Measurements from ENCODE around the gene SPATA9. TPM values are rescaled to one million over a fixed set of nuclear protein-coding genes. Genes with fewer than 3 reads are reported as not detected.
"Not testable (repeated sequence)": the region's sequence is repeated elsewhere in the genome, so short reads cannot be mapped to it uniquely, and the experiment has no call there.

Gene SPATA9
- total and polyA plus RNA-seq, 5 donors from 2014 or later = 0.28 TPM; not detected in 4

DNA sequence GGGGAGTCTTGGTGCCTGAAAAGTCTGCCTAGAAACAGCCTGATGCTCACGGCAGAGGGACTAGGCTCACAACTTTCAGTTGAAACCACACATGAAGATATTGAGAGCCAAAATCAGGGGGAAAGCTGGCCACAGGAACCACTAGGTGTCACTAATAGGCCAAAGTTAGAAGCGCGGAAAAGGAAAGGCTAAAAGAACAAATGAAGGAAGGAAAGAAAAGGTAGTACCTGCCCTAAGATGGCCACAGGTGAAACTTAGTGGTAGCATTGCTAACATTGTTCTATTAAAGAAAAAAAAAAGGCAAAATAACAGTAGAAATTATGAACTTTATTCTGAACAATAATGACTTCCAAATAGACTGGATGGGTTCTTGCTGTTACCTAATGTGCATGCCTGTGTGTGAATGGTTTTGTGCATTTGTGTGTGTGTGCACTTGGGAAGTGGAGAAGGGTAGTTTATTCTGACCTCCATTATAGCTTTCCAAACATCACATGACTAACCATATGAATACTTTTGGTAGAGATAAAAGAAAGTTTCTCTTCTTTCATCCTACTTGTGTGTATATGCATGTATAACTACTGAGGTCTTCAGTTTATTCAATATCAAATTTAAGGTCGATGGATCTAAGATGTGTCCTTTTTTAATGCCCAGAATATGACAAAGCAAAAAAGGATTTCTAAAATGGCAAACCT, 38.3 kb downstream of the SPATA9 start:
- DNase-seq = peak in 2 of 3 donors; percentile 43 to 76
- H3K4me3 ChIP-seq (ENCODE audit: low read depth, low read length) = peak overlapping the region; percentile 21
- no peaks in the 10 kb centered on the region for H3K36me3 ChIP-seq (ENCODE audit: control insufficient read depth, insufficient read depth, low read length)
- H3K27me3 ChIP-seq (ENCODE audit: control insufficient read depth, insufficient read depth, low read length) = no peaks in the 10 kb centered on the region
- Mint-ChIP-seq H3K27ac (peak overlapping the region in 2 of 3 donors; percentile 53 to 73), H3K36me3 (no peaks in the 10 kb centered on the region), H3K27me3 (peaks cover 10% of the 10 kb centered on the region), H3K4me3 (peak overlapping the region; percentile 4 to 50 (median 8)), H3K9me3 (no peaks in the 10 kb centered on the region), H3K4me1 (peaks cover 6 to 28% (median 21%) of the 10 kb centered on the region in 4 donors)
- peak overlapping the region; percentile 39 for H3K27ac ChIP-seq (ENCODE audit: insufficient read depth, low read length, poor library complexity, severe bottlenecking)
- H3K4me1 ChIP-seq (ENCODE audit: control insufficient read depth, insufficient read depth, low read length, poor library complexity, severe bottlenecking) = peaks cover 12% of the 10 kb centered on the region
- no peaks in the 10 kb centered on the region for H3K9me3 ChIP-seq (ENCODE audit: control insufficient read depth in 2 of 2, low read length in 2 of 2)
- ATAC-seq (ENCODE audit: low read depth in 2 of 2) = no peak

DNA sequence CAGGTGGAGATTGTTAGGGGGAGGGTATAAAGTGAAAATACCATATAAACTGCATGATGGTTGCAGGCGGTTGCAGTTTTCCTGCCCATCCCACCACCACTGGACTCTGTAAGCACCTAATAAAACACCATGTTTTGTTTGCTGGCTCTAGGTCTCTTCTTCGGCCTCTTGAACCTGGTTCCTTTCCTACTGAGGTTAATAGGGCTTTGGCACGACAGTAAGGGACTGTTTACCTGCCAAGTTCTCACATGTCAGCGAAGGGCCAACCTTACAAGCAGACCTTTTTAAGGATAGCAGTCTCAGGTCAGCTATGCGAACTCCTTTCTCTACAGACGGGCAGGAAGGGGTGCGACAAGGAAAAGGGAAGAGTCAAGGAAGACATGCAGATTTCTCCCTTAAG, 39.6 kb downstream of the SPATA9 start:
- H3K27me3 Mint-ChIP-seq = peaks cover 15% of the 10 kb centered on the region
- no peak overlapping the region for H3K4me3 Mint-ChIP-seq
- no peak overlapping the region for H3K27ac Mint-ChIP-seq
- H3K27ac ChIP-seq (ENCODE audit: insufficient read depth, low read length, poor library complexity, severe bottlenecking) = no peak overlapping the region
- no peak for ATAC-seq (ENCODE audit: low read depth in 2 of 2)
- no peak overlapping the region for H3K4me3 ChIP-seq (ENCODE audit: low read depth, low read length)
- no peaks in the 10 kb centered on the region for H3K36me3 Mint-ChIP-seq
- peaks cover 12% of the 10 kb centered on the region for H3K4me1 ChIP-seq (ENCODE audit: control insufficient read depth, insufficient read depth, low read length, poor library complexity, severe bottlenecking)
- DNase-seq = no peak
- peaks cover 3% of the 10 kb centered on the region for H3K27me3 ChIP-seq (ENCODE audit: control insufficient read depth, insufficient read depth, low read length)
- H3K9me3 Mint-ChIP-seq = no peaks in the 10 kb centered on the region
- no peaks in the 10 kb centered on the region for H3K9me3 ChIP-seq (ENCODE audit: control insufficient read depth in 2 of 2, low read length in 2 of 2)
- H3K4me1 Mint-ChIP-seq = peaks cover 4 to 26% (median 18%) of the 10 kb centered on the region in 4 donors
- H3K36me3 ChIP-seq (ENCODE audit: control insufficient read depth, insufficient read depth, low read length) = no peaks in the 10 kb centered on the region

DNA sequence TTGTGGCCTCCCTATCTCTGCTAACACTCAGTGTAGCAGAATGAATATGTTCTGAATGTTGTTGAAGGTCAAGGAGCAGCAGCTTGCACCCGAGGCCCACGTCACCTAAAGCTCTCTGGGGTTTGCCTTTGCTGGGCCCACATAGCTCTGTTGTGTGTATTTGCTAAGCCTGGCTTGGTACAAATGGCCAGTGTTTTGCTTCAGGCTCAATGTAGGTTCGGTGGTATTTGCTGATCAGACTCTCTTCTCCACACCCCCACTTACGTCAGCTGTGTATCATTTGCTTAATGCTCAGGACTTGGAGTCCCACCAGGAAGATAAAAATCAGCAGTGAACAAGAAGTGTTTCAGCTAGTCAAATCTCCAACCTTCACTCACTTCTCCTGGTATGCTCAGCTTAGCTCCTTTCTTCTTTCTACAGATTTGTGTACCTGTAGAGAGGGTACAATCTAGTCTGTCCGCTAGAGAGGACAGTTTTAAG, 41.0 kb downstream of the SPATA9 start:
- H3K27me3 ChIP-seq (ENCODE audit: control insufficient read depth, insufficient read depth, low read length) = peaks cover 6% of the 10 kb centered on the region
- peaks cover 3% of the 10 kb centered on the region for H3K4me1 ChIP-seq (ENCODE audit: control insufficient read depth, insufficient read depth, low read length, poor library complexity, severe bottlenecking)
- DNase-seq (no peak), ATAC-seq (ENCODE audit: low read depth in 2 of 2) (no peak)
- H3K36me3 ChIP-seq (ENCODE audit: control insufficient read depth, insufficient read depth, low read length) = no peaks in the 10 kb centered on the region
- H3K4me3 ChIP-seq (ENCODE audit: low read depth, low read length) = no peak overlapping the region
- Mint-ChIP-seq H3K27me3 (peaks cover 17% of the 10 kb centered on the region), H3K36me3 (no peaks in the 10 kb centered on the region), H3K9me3 (peaks cover 0 to under 1% (median 0%) of the 10 kb centered on the region in 7 donors), H3K4me3 (no peak overlapping the region), H3K27ac (peak overlapping the region in 1 of 3 donors; percentile 21), H3K4me1 (peaks cover under 1 to 20% (median 12%) of the 10 kb centered on the region in 4 donors)
- no peaks in the 10 kb centered on the region for H3K9me3 ChIP-seq (ENCODE audit: control insufficient read depth in 2 of 2, low read length in 2 of 2)
- no peak overlapping the region for H3K27ac ChIP-seq (ENCODE audit: insufficient read depth, low read length, poor library complexity, severe bottlenecking)

DNA sequence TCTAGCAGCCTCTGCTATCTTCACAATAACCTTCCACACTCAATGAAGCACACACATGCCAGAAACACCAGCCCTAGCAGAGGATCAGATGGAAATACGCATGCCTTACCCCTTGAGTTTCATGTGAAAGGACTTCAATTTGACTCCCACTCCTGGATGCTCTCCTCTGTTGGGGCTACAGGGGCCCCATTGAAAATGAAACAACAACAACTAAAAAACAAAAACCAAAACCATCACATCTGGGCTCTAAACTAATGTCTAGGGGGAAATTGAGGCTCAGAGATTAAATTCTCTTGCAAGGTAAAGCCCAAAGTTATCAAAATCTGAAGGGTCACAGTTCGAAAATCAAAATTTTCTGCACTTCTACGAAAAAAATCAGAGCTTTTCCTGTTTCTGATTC, 44.2 kb downstream of the SPATA9 start:
- Histone ChIP-seq H3K27ac (ENCODE audit: insufficient read depth, low read length, poor library complexity, severe bottlenecking) (no peak overlapping the region), H3K27me3 (ENCODE audit: control insufficient read depth, insufficient read depth, low read length) (peaks cover 13% of the 10 kb centered on the region), H3K4me1 (ENCODE audit: control insufficient read depth, insufficient read depth, low read length, poor library complexity, severe bottlenecking) (no peaks in the 10 kb centered on the region), H3K36me3 (ENCODE audit: control insufficient read depth, insufficient read depth, low read length) (no peaks in the 10 kb centered on the region), H3K9me3 (ENCODE audit: control insufficient read depth in 2 of 2, low read length in 2 of 2) (no peaks in the 10 kb centered on the region), H3K4me3 (ENCODE audit: low read depth, low read length) (no peak overlapping the region)
- Mint-ChIP-seq H3K27me3 (peaks cover 32% of the 10 kb centered on the region), H3K36me3 (no peaks in the 10 kb centered on the region), H3K4me1 (peaks cover 0 to 3% (median under 1%) of the 10 kb centered on the region in 4 donors), H3K27ac (no peak overlapping the region), H3K9me3 (peaks cover 0 to 1% (median 0%) of the 10 kb centered on the region in 7 donors), H3K4me3 (no peak overlapping the region)
- DNase-seq (no peak), ATAC-seq (ENCODE audit: low read depth in 2 of 2) (no peak)

DNA sequence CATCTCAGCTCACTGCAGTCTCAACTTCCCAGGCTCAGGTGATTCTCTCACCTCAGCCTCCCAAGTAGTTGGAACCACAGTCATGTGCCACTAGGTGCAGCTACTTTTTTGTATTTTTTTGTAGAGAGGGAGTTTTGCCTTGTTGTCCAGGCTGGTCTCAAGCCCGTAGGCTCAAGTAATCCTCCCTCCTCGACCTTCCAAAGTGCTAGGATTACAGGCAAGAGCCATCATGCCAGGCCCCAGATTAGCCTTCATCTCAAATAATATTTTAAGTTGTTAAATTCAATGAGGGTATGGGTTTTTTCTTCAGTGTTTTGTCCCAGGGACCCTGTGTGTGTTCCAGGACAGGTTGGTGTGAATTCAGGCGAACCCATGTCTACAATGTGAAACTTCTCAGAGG, 48.7 kb downstream of the SPATA9 start:
- Histone ChIP-seq H3K4me1 (ENCODE audit: control insufficient read depth, insufficient read depth, low read length, poor library complexity, severe bottlenecking) (no peaks in the 10 kb centered on the region), H3K9me3 (ENCODE audit: control insufficient read depth in 2 of 2, low read length in 2 of 2) (no peaks in the 10 kb centered on the region), H3K4me3 (ENCODE audit: low read depth, low read length) (no peak overlapping the region), H3K27me3 (ENCODE audit: control insufficient read depth, insufficient read depth, low read length) (peaks cover 13% of the 10 kb centered on the region), H3K27ac (ENCODE audit: insufficient read depth, low read length, poor library complexity, severe bottlenecking) (no peak overlapping the region), H3K36me3 (ENCODE audit: control insufficient read depth, insufficient read depth, low read length) (no peaks in the 10 kb centered on the region)
- ATAC-seq (ENCODE audit: low read depth in 2 of 2) (no peak), DNase-seq (no peak)
- H3K4me1 Mint-ChIP-seq = peaks cover 7 to 22% (median 15%) of the 10 kb centered on the region in 4 donors
- no peak overlapping the region for H3K4me3 Mint-ChIP-seq
- H3K27me3 Mint-ChIP-seq = peaks cover 35% of the 10 kb centered on the region
- H3K27ac Mint-ChIP-seq = no peak overlapping the region
- H3K9me3 Mint-ChIP-seq = peaks cover 0 to 8% (median 3%) of the 10 kb centered on the region in 7 donors
- H3K36me3 Mint-ChIP-seq = peaks cover 3% of the 10 kb centered on the region

DNA sequence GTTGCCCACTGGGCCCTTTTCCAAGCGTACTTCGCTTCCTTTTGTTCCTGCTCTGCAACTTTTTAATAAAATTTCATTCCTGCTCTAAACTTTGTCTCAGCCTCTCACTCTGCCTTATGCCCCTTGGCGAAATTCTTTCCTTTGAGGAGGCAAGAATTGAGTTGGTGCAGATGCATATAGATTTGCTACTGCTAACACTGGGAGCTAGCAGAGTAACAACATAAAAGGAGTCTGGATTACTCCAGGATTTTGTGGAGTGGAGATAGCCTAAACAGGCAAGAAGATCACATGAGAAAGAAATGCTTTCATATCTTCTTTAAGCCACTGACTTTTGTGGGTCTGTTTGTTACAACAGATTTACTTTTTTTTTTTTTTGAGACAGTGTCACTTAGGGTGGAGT, 49.1 kb downstream of the SPATA9 start:
- DNase-seq = no peak
- H3K9me3 Mint-ChIP-seq = peaks cover 0 to 8% (median 3%) of the 10 kb centered on the region in 7 donors
- peak overlapping the region in 1 of 3 donors; percentile 53 for H3K27ac Mint-ChIP-seq
- no peak for ATAC-seq (ENCODE audit: low read depth in 2 of 2)
- Histone ChIP-seq H3K27ac (ENCODE audit: insufficient read depth, low read length, poor library complexity, severe bottlenecking) (no peak overlapping the region), H3K9me3 (ENCODE audit: control insufficient read depth in 2 of 2, low read length in 2 of 2) (no peaks in the 10 kb centered on the region), H3K4me3 (ENCODE audit: low read depth, low read length) (no peak overlapping the region), H3K36me3 (ENCODE audit: control insufficient read depth, insufficient read depth, low read length) (no peaks in the 10 kb centered on the region), H3K27me3 (ENCODE audit: control insufficient read depth, insufficient read depth, low read length) (peaks cover 13% of the 10 kb centered on the region), H3K4me1 (ENCODE audit: control insufficient read depth, insufficient read depth, low read length, poor library complexity, severe bottlenecking) (no peaks in the 10 kb centered on the region)
- peaks cover 7 to 22% (median 15%) of the 10 kb centered on the region in 4 donors for H3K4me1 Mint-ChIP-seq
- peaks cover 35% of the 10 kb centered on the region for H3K27me3 Mint-ChIP-seq
- peaks cover 3% of the 10 kb centered on the region for H3K36me3 Mint-ChIP-seq
- H3K4me3 Mint-ChIP-seq = no peak overlapping the region

DNA sequence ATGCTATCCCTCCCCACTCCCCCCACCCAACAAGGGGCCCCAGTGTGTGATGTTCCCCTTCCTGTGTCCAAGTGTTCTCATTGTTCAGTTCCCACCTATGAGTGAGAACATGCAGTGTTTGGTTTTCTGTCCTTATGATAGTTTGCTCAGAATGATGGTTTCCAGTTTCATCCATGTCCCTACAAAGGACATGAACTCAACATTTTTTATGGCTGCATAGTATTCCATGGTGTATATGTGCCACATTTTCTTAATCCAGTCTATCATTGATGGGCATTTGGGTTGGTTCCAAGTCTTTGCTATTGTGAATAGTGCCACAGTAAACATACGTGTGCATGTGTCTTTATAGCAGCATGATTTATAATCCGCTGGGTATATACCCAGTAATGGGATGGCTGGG, 49.8 kb downstream of the SPATA9 start:
- H3K27me3 Mint-ChIP-seq = peaks cover 28% of the 10 kb centered on the region
- ATAC-seq (ENCODE audit: low read depth in 2 of 2); H3K27ac ChIP-seq (ENCODE audit: insufficient read depth, low read length, poor library complexity, severe bottlenecking); H3K36me3 ChIP-seq (ENCODE audit: control insufficient read depth, insufficient read depth, low read length); H3K27me3 ChIP-seq (ENCODE audit: control insufficient read depth, insufficient read depth, low read length); DNase-seq; H3K36me3 Mint-ChIP-seq; H3K4me3 Mint-ChIP-seq; H3K4me3 ChIP-seq (ENCODE audit: low read depth, low read length); H3K9me3 Mint-ChIP-seq; H3K4me1 ChIP-seq (ENCODE audit: control insufficient read depth, insufficient read depth, low read length, poor library complexity, severe bottlenecking); H3K9me3 ChIP-seq (ENCODE audit: control insufficient read depth in 2 of 2, low read length in 2 of 2): not testable (repeated sequence)
- H3K27ac Mint-ChIP-seq = peak overlapping the region in 1 of 3 donors; percentile 94
- peaks cover 7 to 22% (median 15%) of the 10 kb centered on the region in 4 donors for H3K4me1 Mint-ChIP-seq
